Esophagus squamous epithelium (tissue), 4 donors: Measurements from ENCODE around the gene SSR4.

Source experiments
- POLR2A ChIP-seq, 4 donors: fragments of 450-650 bp; IDR thresholded peaks; one replicate each; pipeline ENCODE4 v1.6.1; 2017; ENCODE audit warnings: antibody characterized with exemption in 4 of 4, mild to moderate bottlenecking in 4 of 4, moderate library complexity in 3 of 4
- TF ChIP-seq, protein P1 (sequence below), 6 experiments: fragments of 450-650 bp in 4 of 6; fragments of 200-600 bp in 2 of 6; sonication (generic) in 2 of 6; IDR thresholded peaks; one replicate each; pipeline ENCODE4 v1.5.1; 2016 to 2019; ENCODE audit warnings: antibody characterized with exemption in 6 of 6, mild to moderate bottlenecking in 4 of 6, moderate library complexity in 4 of 6

DNA sequence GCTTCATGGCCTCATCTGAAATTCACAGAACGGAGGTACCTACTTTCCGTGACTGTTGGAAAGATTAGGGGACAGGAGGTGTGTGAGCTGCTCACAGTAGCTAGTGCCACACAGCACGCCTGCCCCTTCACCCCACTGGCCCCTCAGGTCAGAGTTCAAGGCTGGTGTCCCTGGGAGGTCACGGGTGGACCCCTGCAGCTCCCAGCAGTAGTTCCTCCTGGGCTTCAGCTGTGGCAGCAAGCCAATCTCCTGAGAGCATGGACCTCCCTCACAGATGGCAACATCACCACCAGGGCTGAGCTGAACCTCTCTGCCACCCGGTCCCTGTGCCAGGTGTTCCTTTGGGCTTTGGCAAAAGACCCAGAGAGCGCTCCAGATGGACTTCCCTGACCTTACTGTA is 2.1 kb upstream of the SSR4 start:
- TF ChIP-seq, protein P1, sequence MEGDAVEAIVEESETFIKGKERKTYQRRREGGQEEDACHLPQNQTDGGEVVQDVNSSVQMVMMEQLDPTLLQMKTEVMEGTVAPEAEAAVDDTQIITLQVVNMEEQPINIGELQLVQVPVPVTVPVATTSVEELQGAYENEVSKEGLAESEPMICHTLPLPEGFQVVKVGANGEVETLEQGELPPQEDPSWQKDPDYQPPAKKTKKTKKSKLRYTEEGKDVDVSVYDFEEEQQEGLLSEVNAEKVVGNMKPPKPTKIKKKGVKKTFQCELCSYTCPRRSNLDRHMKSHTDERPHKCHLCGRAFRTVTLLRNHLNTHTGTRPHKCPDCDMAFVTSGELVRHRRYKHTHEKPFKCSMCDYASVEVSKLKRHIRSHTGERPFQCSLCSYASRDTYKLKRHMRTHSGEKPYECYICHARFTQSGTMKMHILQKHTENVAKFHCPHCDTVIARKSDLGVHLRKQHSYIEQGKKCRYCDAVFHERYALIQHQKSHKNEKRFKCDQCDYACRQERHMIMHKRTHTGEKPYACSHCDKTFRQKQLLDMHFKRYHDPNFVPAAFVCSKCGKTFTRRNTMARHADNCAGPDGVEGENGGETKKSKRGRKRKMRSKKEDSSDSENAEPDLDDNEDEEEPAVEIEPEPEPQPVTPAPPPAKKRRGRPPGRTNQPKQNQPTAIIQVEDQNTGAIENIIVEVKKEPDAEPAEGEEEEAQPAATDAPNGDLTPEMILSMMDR (IDR thresholded peaks at IDR 0.05) = no peak
- TF ChIP-seq POLR2A (IDR thresholded peaks at IDR 0.05) = no peak
